Adipose tissue (tissue), 3 donors: Measurements from ENCODE around the gene TRIM54. TPM values are rescaled to one million over a fixed set of nuclear protein-coding genes. Genes with fewer than 3 reads are reported as not detected.
"Not testable (repeated sequence)": the region's sequence is repeated elsewhere in the genome, so short reads cannot be mapped to it uniquely, and the experiment has no call there.

ENCODE experiments used
- H3K27ac ChIP-seq: one replicate; pipeline ENCODE4 v1.5.1; 2013; ENCODE audit warnings: low read depth, low read length
- WGBS, 3 donors: extraction: QIAGEN DNeasy Blood & Tissue Kit; methylation state at CpG; one replicate each; pipeline ENCODE4 v1.1.7; 2013; 5-methylcytosine and 5-hydroxymethylcytosine counted together
- polyA plus RNA-seq, 3 donors: library from polyadenylated mRNA; stranded (reverse); fragments of 200-250 nt; gene quantifications; one replicate each; pipeline ENCODE4 v1.2.3, GENCODE V29; 2013
- donor health status: healthy with polysubstance abuse.
- donor health status: Bipolar disorder and iron deficiency.
- donor health status: healthy.

Gene TRIM54
- polyA plus RNA-seq, 3 donors: 0.03 to 1.3 (median 0.90) TPM

DNA sequence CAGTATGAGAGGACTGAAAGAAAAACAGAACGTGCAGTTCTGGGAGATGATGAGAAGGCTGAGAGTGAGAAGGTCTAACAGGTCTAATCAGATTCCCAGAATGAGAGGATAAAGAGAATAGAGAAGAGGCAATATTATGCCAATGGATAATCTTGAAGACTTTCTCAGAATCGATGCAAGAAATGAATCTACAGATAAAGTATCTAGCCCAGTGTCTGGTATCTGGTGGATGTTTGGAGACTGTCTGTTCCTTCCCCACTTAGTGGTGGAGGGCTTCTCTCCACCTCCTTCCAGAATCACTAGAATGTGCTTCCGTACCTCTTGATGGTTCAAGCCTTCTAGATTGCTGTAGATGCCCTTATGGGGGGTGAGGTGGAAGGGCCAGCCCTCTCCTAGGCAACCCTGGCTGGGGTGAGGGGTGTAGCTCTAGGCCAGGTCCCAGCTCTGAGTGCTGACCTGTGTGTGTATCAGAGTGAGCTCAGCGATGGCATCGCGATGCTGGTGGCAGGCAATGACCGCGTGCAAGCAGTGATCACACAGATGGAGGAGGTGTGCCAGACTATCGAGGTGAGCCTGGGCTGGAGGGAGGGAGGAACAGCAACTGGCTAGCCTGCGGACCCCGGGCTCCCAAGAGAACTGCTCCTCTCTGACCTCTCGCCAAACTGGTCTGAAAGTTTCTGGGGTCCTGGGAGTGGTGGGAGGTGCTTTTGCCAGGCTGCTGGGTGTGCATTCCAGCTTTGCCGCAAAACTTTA, 22.4 kb downstream of the TRIM54 start:
- WGBS, 3 donors: 86 to 91% (median 89%) methylated on average over 13 of the region's 13 CpGs

DNA sequence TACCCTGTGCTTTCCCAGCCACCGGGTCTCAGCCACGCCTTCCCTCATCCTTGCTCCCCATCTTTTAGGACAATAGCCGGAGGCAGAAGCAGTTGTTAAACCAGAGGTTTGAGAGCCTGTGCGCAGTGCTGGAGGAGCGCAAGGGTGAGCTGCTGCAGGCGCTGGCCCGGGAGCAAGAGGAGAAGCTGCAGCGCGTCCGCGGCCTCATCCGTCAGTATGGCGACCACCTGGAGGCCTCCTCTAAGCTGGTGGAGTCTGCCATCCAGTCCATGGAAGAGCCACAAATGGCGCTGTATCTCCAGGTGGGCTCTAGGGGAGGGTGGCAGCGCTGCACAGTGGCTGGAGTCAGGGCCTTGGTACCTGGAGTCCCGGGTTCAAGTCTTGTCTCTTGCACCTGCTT, 23.3 kb downstream of the TRIM54 start:
- 88 to 91% (median 88%) methylated on average over 16 of the region's 16 CpGs for WGBS, 3 donors
- H3K27ac ChIP-seq: no peak overlapping the region

More for the DNA sequence above, 22.4 kb downstream of the TRIM54 start:
- H3K27ac ChIP-seq: no peak overlapping the region

DNA sequence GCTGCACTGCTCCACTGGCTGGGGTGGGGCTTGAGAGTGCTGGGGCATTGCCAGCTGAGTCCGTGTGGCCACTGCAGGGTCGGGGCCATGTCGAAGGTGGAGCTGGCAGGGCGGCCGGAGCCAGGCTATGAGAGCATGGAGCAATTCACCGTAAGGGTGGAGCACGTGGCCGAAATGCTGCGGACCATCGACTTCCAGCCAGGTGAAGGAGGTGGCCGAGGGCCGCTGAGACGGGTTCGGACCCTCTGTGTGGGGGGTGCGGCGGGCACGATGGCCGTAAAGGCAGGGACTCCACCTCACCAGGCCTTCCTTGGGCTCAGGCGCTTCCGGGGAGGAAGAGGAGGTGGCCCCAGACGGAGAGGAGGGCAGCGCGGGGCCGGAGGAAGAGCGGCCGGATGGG, 23.9 kb downstream of the TRIM54 start:
- no peak overlapping the region for H3K27ac ChIP-seq
- WGBS, 3 donors: 22 to 33% (median 29%) methylated on average over 24 to 26 of the region's 26 CpGs

DNA sequence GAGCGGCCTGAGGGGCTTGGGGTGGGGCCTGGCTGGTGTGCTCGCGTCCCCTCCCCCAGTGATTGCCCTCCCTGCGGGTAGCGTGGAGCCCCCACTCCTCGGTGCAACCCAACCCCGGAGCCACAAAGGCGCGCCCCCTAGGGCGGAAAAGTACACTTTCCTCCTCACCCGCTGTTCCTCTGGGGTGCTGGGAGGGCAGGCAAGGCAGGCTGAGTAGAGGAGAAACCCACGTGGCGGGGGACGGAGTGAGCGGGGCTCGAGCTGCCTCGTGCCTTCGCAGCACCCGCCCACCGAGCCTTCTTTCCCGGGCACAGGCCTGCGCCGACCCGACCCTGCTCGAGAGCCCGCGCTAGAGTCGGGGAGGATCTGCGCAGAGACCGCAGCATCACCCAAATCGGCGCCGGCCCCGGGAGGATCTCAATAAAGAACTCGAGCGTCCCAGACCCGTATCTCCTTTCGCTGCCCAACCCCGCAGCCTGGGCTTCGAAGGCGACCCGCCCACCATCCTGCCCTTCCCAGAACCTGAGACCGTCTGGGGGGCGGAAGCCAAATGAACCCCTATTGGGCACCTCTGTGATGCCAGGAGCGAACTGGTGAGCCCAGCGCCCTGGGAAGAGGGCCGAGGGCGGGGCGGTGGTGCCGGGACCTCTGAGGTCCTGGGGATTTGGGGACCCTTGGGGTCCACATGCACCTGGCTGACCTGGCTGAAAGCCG, 24.5 kb downstream of the TRIM54 start:
- no peak overlapping the region for H3K27ac ChIP-seq
- 3 to 7% (median 3%) methylated on average over 48 to 51 of the region's 51 CpGs for WGBS, 3 donors

DNA sequence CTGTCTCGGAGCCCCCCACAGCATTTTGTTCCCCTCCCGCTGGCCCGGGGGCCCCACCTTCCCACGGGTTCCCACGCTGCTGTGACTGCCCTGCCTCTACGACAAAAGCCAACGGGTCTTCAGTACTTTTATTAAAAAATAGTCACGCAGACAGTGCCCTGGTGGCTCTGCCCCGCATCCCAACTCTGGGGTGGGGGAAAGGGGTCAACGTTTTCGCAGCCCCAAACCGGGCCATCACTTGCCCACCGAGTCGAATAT, 25.0 kb downstream of the TRIM54 start:
- WGBS, 3 donors: 9 to 18% (median 12%) methylated on average over 14 of the region's 14 CpGs
- H3K27ac ChIP-seq: no peak overlapping the region

DNA sequence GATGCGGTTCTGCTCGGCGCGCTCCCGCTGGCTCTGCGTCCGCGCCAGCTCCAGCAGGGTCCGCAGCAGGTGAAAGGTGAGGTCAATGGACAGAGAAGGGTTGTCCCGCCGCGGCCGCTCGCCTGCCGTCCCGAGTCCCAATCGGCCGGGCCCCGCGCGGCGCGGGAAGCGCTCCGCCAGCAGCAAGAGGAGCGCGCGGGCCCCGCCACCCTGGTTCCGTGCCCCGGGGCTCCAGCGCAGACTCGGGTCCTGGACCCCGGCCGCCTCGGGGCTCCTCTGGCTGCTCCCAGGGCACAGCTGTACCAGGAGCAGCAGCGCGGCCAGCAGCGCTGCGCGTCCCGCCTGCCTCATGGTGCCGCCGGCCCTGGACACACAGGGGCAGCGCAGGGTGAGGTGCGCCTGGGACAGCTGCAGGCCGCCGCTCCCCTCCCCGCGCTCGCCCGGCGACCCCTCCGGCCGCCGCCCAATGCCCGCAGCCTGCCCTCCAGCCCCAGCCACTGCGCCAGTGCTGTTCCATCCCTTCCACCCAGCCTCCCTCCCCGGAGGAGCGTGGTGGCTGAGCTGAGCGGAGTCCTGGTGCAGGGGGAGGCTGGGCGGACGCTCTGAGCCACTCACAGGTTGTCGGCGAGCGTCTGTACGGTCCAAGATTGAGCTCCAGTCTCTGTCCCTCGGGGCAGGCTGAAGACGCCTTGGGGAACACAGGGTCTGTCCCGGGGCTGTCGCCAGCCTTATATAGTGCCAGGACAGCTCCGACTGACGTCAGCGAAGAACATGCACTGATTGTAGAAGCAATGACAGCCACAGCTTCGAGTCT, 25.5 kb downstream of the TRIM54 start:
- H3K27ac ChIP-seq: no peak overlapping the region
- 16 to 20% (median 16%) methylated on average over 51 to 75 of the region's 75 CpGs for WGBS, 3 donors

DNA sequence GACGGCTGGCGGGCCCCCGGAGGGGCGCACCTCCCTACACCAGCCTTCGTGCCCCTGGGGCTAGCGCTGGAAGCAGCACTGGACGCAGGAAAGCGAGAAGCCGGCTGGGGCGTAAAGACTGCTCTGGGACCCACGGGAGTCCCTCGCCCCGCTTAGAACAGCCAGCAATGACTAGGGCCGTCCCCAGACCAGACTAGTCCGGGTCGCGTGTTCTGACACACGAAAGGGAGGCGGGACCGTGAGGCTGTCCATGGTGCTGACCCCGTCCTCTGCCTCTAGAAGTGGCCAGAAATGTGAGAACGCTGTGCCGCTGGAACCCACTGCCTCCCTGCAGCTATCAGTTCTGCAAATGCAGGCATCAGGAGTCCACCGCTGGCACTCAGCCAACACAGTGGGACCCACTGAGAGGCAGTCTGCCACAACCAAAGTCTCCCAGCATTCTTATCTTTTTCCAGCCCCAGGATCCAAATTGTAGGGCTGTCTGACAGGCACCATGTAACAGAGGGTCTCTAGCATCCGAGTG, 26.2 kb downstream of the TRIM54 start, which contains the start of gene UCN:
Gene UCN, minus strand, starts transcription at position 87 of the 523 bp plus-strand sequence. CDS start 550 bp downstream, outside the sequence.
- no peak within 1 kb of the TSS for H3K27ac ChIP-seq
- 39 to 51% (median 50%) methylated on average over 25 of the region's 25 CpGs for WGBS, 3 donors

DNA sequence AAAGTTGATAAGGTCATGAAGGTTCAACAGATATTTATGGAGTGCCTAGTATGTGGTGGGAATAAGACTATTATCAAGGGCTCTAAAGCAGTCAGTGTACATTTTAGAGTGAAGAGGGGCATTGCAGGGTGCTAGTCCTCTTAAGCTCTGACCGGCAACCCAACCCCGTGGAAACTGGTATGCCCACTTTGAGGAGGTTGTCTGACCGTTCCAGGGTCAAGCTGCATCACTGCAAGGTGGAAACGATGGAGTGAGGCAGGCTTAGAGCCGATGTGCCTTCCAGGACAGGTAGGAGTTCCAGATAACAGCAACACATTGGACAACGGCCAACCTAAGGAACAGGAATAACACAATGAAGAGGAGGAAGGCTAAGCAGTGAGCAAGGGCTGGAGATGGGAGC, 27.4 kb downstream of the TRIM54 start:
- H3K27ac ChIP-seq: no peak overlapping the region
- WGBS, 3 donors: 75 to 93% (median 85%) methylated on average over 6 of the region's 6 CpGs

DNA sequence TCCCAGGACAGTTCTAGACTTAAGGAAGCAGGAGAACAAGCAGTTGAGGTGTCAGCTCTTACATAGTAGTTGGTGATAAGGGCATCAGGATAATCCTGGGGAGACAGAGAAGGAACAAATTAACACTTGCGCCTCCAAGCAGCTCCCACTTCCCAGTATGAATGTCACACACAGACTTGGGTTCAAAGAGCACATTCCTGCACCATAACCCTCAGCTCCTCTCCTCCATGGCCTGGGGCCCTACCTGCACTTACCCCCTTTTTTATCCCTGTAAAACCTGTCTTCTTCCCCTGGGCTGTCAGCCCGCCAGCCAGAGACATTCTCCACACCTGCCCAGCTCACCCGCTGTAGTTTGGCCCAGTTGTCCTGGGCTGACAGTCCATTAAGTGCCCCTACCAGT, 29.9 kb downstream of the TRIM54 start:
- WGBS, 3 donors: 96 to 100% (median 98%) methylated on average over 3 of the region's 3 CpGs
- H3K27ac ChIP-seq: no peak overlapping the region

DNA sequence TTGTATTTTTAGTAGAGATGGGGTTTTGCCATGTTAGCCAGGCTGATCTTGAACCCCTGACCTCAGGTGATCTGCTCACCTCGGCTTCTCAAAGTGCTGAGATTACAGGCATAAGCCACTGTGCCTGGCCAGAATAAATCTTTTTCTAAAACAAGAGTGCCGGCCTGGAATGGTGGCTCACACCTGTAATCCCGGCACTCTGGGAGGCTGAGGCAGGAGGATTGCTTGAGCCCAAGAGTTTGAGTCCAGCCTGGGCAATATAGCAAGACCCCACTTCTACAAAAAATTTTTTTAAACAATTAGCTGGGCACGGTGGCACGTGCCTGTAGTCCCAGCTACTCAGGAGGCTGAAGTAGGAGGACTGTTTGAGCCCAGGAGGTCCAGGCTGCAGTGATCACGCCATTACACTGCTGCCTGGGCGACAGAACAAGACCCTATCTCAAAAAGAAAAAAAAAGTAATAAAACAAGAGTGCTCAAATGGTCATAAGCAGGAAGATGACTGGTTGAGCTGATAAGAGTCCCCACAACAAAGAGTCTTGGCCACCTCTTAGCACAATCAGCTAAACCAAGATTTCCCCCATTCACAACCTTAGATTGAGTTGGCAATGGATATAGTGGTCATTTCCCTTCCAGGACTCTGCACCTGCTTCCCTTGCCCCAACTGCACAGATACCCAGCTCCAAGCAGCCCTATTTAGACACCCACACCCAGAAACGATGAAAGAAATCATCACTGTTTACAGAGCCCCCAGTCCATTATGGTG, 31.8 kb downstream of the TRIM54 start:
- 90 to 92% (median 90%) methylated on average over 8 of the region's 8 CpGs for WGBS, 3 donors
- H3K27ac ChIP-seq: no peak overlapping the region

DNA sequence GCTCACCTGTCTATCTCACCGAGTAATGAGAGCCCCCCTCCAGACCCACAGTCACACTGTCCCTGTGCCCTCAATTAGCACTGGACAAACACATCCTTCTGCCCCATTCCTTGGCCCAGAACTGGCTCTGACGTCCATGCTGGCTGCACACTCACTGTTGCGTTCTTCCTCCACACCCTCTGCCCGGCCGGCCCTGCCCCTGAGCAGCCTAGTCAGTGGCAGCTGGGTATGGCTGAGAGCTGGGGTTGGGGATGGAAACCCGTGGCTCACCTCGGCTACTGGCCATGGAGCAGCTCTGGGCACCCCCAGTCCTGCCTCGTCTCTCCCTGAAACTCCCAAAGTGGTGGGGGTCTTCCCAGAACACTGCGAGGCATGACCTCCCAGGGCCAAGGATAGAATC, 32.5 kb downstream of the TRIM54 start:
- H3K27ac ChIP-seq: no peak overlapping the region
- WGBS, 3 donors: 83 to 92% (median 90%) methylated on average over 9 of the region's 9 CpGs

DNA sequence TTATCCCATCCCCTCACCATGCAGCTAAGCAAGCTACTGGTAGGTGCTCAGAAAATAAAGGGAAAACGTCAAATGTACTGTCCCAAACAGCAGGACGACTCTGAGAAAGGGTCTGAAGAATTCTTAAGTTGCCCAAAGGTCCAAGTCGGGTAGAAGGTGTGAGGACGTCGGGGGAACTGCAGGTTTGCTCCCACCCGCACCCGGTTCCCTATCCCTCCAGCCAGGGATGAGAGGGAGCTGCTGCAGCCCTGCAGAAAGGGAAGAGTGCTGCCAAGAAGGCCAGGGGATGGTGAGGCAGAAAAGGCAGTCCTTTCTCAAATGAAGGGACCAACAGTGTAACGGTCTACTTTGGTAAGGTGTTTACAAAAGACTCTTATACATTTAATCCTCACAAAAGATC, 32.9 kb downstream of the TRIM54 start:
- 75 to 86% (median 82%) methylated on average over 8 of the region's 8 CpGs for WGBS, 3 donors
- no peak overlapping the region for H3K27ac ChIP-seq

DNA sequence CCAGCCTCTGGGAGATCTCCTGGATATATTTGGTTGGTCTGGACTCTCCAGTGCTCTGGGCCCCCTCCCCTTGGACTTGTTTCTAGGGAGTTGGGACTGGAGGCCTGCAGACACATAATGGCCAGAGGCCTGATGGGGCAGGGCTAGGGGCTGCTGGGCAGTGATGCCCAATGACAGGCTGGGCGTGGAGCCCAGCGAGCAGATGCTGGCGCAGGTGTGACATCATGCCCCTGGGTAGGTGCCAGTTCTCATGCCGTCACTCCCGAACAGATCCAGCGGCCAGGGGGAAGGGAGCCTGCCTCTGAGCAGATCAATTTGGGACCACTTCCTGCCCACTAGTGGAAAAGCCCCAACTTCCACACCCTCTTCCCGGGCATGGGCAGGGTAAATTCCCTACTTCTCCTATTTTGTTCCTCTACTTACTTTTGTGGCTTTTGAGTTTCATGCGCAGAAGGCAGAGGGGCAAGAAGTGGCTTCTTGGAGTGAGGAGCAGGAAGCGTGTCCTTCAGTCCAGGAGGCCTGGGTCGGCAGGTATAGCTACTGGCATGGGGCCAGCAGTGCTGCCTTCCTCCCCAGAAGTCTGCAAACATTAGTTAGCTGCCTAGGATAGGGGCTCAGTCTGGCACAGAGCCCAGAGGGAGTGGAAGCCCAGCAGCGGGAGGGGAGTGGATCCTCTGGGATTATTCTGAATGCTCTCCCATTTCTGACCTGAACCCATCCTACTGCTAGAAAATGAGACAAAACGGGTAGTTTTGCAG, 34.6 kb downstream of the TRIM54 start:
- no peak overlapping the region for H3K27ac ChIP-seq
- WGBS, 3 donors: 44 to 66% (median 66%) methylated on average over 12 of the region's 12 CpGs

DNA sequence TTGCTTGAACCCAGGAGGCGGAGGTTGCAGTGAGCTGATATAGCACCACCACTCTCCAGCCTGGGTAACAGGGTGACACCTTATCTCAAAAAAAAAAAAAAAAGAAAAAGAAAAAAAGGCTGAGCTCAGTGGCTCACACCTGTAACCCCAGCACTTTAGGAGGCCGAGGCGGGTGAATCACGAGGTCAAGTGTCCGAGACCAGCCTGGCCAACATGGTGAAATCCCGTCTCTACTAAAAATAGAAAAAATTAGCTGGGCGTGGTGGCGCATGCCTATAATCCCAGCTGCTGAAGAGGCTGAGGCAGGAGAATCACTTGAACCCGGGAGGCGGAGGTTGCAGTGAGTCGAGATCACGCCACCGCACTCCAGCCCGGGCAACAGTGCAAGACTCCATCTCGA, 37.6 kb downstream of the TRIM54 start:
- not testable (repeated sequence) for H3K27ac ChIP-seq
- 90 to 96% (median 95%) methylated on average over 14 to 15 of the region's 15 CpGs for WGBS, 3 donors

DNA sequence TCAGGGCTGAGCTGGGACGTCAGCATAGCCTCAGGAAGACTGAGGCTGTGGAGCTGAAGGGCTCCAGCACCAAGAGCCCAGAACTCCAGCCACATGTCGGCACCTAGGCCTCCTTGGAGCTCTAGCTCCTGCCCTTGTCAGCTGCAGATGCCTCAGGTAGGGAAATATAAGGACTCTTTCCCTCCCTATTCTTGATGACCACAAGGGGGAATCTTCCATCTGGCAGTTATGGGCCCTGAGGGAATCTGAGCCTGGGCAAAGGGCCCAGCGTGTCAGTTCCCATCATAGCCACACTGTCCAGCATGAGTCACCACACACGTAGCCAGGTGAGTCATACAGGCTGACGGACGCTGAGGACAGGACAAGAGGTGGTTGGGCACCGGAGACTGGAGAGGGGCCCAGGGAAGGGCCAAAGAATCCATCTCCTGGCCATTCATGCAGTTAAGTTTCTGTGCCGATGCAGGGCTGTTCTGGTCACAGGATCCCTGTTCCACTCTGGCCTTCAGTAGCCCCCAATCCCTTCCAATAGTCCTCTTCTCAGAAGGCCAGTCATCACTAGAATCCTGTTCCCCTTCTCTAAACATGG, 38.8 kb downstream of the TRIM54 start:
- H3K27ac ChIP-seq: no peak overlapping the region
- WGBS, 3 donors: 45 to 58% (median 54%) methylated on average over 8 of the region's 8 CpGs

DNA sequence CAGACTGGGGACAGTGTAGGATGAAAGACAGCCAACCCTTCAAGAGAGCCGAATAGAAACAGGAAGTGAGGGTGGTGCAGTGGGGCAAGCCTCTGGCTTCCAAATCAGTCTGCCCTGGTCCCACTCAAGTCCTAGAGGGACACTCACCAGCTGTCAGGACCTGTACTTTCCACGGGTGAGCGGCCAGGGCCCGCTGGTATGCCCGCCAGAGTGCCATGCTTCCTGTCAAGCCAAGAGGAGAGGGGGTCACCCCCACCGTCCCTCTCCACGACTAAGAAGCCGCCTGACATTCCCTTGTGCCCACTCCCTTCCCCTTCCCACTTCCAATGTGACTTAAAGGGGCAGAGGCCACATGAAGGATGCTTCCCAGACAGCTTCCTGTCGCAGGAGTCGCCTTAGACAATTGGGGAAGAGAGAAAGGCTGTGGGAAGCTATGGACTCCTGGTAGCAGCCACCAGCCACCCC, 40.1 kb downstream of the TRIM54 start:
- WGBS, 3 donors: 2 to 4% (median 2%) methylated on average over 10 of the region's 10 CpGs
- H3K27ac ChIP-seq: no peak overlapping the region
